IPS-18c (cell line): ENCODE data around the gene SPATA2.
"Not testable (repeated sequence)": the region's sequence is repeated elsewhere in the genome, so short reads cannot be mapped to it uniquely, and the experiment has no call there.

ENCODE experiments used
- H3K4me3 ChIP-seq: 2 replicates; pipeline ENCODE4 v1.7.0; 2013; ENCODE audit warnings: low read depth, mild to moderate bottlenecking, low read length, moderate library complexity; ENCODE audit not compliant: insufficient read depth
- H3K9me3 ChIP-seq: one replicate; pipeline ENCODE4 v1.6.1; 2013; ENCODE audit warnings: mild to moderate bottlenecking, low read length, moderate library complexity; ENCODE audit not compliant: control insufficient read depth, insufficient read depth

SPATA2 gene

GRCh38 chr20:49915380-49916145, at the start of gene SPATA2:
TSS of gene SPATA2 (minus strand) at chr20:49915529. CDS start at chr20:49908490, 7,039 bp downstream.
- H3K4me3 ChIP-seq = peak within 1 kb of the TSS; percentile 97
- H3K9me3 ChIP-seq = no peaks in the 10 kb centered on the region

GRCh38 chr20:49961413-49961812, 46.1 kb upstream of the SPATA2 start:
- H3K9me3 ChIP-seq = no peaks in the 10 kb centered on the region
- H3K4me3 ChIP-seq = no peak overlapping the region

GRCh38 chr20:49957089-49957938, 42.0 kb upstream of the SPATA2 start:
- H3K9me3 ChIP-seq, H3K4me3 ChIP-seq: not testable (repeated sequence)

- Histone ChIP-seq H3K4me3 (no peak overlapping the region), H3K9me3 (peaks cover 3% of the 10 kb centered on the region)
These were observed 41.4 kb upstream of the SPATA2 start for GRCh38 chr20:49956689-49957088.

- H3K4me3 ChIP-seq, H3K9me3 ChIP-seq: not testable (repeated sequence)
These were observed 40.6 kb upstream of the SPATA2 start for GRCh38 chr20:49955830-49956396.

- H3K9me3 ChIP-seq = peaks cover 3% of the 10 kb centered on the region
- H3K4me3 ChIP-seq = no peak overlapping the region
These were observed 39.8 kb upstream of the SPATA2 start for GRCh38 chr20:49955167-49955566.

- peaks cover 3% of the 10 kb centered on the region for H3K9me3 ChIP-seq
- H3K4me3 ChIP-seq = no peak overlapping the region
These were observed 35.8 kb upstream of the SPATA2 start for GRCh38 chr20:49951151-49951550.

GRCh38 chr20:49948809-49949507, 33.6 kb upstream of the SPATA2 start:
- H3K9me3 ChIP-seq = peaks cover 3% of the 10 kb centered on the region
- H3K4me3 ChIP-seq = no peak overlapping the region

- H3K9me3 ChIP-seq = no peaks in the 10 kb centered on the region
- H3K4me3 ChIP-seq = no peak overlapping the region
These were observed 32.8 kb upstream of the SPATA2 start for GRCh38 chr20:49948178-49948577.

GRCh38 chr20:49945701-49946477, 30.6 kb upstream of the SPATA2 start:
- Histone ChIP-seq H3K9me3 (no peaks in the 10 kb centered on the region), H3K4me3 (no peak overlapping the region)

GRCh38 chr20:49945306-49945700, 30.0 kb upstream of the SPATA2 start:
- no peak overlapping the region for H3K4me3 ChIP-seq
- H3K9me3 ChIP-seq = no peaks in the 10 kb centered on the region

- Histone ChIP-seq H3K4me3 (no peak overlapping the region), H3K9me3 (no peaks in the 10 kb centered on the region)
These were observed 27.6 kb upstream of the SPATA2 start for GRCh38 chr20:49942942-49943341.

GRCh38 chr20:49942303-49942702, 27.0 kb upstream of the SPATA2 start:
- H3K4me3 ChIP-seq = no peak overlapping the region
- H3K9me3 ChIP-seq = no peaks in the 10 kb centered on the region

- H3K9me3 ChIP-seq = no peaks in the 10 kb centered on the region
- H3K4me3 ChIP-seq = no peak overlapping the region
These were observed 26.1 kb upstream of the SPATA2 start for GRCh38 chr20:49941456-49941855.

GRCh38 chr20:49938173-49939163, 23.1 kb upstream of the SPATA2 start:
- Histone ChIP-seq H3K4me3 (no peak overlapping the region), H3K9me3 (no peaks in the 10 kb centered on the region)
